HT-29 (cell line): Measurements from ENCODE around the gene CHRM2. TPM values are rescaled to one million over a fixed set of nuclear protein-coding genes. Genes with fewer than 3 reads are reported as not detected.

ENCODE experiments used
- DNase-seq: peaks from one replicate; pipeline ENCODE4 v3.0.0-alpha.2; 2015; ENCODE audit warnings: low spot score
- total RNA-seq: library from RNA; depleted of rRNA; stranded (reverse); fragments of >200 nt; shearing (Covaris generic); gene quantifications from 2 replicates; pipeline ENCODE4 v1.2.3, GENCODE V29; 2014

CHRM2 gene
- total RNA-seq, 1 experiment from 2014 or later: not detected

DNA sequence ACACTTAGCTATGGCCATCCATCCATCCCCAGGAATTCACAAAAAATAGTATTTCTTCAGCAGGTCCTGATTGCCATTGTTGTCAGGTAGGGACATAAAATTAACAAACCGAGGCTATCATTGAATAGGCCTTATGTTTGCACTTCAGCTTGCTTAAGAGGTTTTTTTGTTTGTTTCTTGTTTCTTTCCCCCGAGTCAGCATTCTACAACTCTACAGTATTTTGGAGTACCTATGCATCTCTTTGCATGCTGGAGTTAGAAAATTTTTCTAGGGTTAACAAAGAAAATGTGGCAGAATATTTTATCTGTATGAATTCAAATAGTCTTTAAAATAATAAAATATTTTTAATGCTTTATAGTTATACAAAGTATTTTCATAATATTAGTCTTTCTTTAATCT lies 26.3 kb downstream of the CHRM2 start:
- no peak for DNase-seq

DNA sequence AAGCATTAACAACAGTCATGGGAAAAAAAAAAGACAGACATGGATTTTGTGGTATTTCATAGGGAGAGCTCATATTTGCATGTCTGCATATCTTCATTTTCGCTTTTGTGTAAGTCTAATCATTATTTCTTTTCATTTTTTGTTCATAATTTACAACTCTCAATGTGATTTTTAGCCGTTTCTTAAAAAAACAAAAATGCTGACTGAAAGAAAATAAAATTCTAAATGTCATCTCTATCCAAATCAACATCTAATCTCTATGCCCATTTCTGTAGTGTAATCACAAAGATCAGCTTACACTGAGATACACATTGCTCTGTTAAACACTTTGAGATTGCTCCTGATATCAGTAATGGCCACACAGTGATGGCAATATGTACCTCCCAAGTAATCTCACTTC lies 29.2 kb downstream of the CHRM2 start:
- no peak for DNase-seq

DNA sequence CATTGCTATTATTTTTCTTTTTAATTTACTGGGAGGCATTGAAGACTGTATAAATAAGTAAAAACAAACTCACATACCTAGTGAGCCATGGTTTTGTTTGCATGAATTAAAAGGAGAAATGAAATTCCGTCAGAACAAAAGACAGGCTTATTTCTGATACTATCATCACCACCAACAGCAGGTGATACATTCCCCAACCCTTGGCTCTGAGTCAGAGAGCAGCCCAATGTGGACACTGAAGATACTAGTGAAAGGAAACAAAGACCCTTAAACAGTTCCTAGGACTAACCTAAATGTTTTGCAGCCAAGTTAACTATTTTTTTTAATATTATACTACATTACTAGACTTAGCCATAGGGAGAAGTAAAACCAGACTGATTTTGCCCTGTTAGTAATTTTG lies 31.6 kb downstream of the CHRM2 start:
- DNase-seq: no peak

DNA sequence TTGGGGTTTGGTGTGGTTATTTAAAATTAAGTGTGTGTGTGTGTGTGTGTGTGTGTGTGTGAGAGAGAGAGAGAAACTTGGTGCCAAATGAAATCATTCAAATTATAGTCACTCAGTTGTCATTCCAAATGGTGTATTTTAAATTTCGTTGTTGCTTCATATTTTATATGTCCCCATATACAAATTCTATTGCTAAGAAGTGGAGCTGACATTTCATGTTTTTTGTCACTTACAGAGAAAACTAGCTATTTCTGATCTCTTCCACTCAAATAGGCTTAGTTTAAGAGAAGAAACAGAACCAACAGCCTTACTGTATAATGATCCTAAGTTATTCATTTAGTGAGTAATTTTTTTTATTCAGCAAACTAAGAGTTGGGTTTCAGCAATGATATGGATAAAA lies 42.3 kb downstream of the CHRM2 start:
- DNase-seq: no peak

DNA sequence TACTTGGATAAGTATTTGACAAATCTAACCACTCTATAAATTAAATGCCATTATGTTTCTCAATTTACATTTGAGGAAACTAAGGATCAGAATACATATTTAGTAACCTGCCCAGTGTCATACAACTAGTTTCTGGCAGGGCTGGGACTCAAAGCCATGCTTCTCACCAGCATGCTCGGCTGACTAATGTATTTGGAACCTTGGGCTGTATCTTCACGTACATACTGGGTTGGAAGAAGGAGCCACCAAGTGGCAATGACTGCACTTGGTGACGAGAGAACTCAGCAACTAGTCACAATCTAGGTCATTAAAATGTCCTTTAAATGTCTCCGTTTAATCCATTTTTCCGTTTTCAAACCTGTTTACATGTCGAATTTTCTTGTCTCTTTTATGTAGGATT lies 42.9 kb downstream of the CHRM2 start:
- DNase-seq: peak; percentile 29

DNA sequence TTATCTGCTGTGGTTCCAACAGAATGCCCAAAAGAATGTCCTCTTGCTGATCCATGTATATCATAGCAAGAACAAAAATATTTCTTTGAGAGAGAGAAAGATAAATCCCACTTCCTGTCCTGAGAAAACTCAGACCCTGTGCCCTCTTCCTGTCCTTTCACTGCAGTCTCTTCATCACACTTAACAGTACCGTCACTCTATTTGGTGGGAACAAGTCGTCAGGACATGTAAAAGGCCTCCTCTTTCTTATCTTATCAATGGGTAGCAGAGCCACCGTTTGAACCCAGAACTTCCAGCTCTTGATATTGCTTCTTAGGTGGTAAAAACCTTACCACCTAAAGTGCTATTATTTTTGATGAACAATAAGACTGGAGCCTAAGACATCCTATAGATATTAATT lies 43.9 kb downstream of the CHRM2 start:
- no peak for DNase-seq

DNA sequence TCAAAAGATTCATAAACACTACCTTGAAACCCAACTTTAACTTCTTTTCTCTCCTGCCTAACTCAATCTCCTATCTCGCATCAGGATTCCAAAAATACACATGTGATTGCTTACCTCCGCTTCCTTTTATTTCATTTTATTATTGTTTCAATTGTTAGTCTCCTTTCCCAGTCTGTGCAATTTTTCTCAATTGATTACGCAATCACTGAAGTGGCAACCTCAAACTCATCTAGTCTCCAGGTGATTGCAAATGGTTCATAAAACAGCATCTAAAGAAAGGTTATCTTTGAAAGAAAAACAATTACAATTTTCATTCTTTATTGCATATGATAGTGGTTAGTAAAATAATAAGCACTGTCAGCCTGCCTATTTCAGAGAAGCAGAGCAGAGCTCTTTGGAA lies 45.6 kb downstream of the CHRM2 start:
- no peak for DNase-seq

DNA sequence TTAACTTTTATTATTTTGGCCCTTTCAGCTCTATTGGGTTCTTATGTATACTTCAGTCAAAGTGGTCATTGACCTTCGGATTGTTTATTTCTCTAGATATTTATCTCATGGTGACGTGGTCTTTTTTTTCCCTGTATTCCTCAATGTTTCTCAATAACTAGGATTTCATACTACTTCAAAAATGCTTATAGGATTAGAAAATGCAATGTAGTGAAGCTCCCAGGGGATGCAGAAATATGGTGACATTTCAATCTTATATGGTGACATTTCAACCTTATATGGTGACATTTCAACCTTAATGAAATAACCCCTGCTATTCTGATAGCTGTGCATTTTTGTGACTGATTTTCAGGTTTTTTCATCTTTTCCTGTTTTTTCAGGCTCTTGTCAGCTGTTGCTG lies 51.4 kb downstream of the CHRM2 start:
- DNase-seq: no peak

DNA sequence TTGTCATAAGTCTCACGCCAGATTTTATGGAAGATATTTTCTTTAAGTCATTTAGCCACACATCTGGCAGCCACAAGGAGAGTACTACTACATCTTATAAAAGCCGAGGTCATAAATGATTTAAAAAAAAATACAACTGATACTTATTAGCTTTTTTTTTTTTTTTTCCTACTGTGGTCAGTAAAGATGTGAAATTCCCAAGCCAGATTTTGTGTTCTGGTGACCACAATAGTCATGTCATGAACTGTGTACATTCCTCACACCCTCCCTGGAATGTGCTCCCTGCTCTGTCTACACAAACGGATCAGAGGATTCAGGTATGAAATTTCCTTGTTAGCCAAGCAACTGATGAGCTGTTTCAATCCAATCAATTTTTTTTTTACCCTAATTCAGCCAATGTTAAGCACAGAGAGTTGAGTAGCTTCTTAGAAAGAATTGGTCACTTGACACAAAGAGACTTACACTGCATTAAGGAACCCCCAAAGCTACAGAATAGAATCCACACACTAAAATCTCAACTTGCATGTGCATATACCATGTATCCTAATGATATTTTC lies 54.7 kb downstream of the CHRM2 start:
- no peak for DNase-seq

DNA sequence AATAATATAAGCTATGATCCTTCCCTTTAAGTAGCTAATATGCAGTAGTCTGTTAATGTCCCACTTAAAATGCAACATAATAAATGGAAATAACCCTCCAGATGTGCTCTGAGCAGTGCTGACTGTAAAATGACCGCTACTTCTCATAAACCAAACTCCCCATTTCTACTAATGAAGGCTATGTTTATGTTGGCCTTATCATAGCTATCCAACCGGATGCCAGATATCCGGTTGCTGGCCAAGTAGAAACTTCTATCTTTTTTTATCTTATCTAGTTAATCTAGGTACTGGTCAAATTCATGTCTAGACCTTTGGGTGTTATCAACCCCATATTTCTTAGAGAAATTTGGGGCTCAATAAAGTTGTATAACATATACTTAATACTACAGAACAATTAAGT lies 56.6 kb downstream of the CHRM2 start:
- DNase-seq: no peak

DNA sequence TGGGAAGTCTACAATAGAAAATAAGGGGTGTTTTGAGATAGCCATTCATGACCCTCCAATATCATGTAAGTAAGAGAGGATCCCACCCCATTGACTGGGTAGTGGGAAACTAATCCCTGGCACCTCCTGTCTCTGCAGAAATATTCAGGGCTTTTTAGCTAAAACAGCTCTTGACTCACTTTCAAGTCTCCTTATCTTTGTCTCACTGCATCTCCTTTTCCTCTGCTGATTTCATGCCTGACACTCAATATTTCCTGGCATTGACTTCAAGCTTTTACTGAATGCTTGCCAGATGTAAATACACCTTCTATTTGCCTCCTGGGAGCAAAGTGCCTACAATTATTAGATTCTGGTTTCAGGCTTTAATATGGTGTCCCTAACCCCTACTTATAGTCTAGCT lies 57.1 kb downstream of the CHRM2 start:
- DNase-seq: no peak

DNA sequence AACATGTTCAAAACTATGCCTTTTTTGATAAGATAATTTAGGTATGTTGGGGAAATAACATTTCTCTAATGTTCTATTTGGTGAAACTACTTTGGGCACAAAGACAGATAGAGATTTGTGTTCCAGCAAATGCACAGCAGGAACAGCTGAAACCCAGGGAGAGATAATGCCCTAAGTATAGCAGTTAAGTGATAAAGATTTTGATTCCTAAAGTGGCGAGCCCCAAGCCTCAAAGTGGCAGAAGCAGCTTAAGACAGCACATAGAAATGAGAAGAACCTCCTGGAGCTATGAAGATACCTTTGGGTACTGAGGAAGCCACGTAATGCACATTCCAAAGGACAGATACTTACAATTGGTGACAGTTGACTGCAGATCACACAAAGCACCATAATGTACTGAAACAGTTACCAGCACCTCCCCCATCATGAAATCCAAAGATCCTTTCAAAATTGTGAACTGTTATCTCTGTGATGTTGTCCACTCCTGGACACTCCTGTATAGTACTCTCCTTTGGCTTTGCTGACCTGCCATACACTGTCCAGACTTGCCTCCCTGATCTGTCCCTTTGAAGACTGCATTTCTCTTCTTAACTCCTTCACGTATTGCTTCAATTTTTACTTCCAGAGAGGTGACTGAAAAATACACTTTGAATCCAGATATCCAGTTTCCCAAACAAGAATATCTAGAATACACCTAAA lies 62.9 kb downstream of the CHRM2 start:
- DNase-seq: no peak

DNA sequence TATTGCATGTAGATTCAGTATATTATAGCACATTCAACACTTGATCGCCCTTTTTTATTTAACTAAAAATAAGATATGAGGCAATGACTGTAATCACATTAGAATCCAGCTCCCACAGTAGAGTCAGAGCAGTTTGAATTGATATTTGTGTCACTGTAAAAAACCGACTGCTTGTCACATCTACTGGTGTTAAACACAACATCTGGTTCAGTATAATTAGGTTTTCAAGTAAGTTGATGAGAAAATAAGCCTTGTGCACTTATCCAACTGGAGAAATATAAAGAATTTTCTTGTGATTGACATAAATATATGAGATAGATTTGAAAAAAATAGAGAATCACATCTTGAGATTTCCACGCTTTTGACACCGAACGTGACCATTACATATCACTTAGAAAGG lies 69.0 kb downstream of the CHRM2 start:
- DNase-seq: no peak

DNA sequence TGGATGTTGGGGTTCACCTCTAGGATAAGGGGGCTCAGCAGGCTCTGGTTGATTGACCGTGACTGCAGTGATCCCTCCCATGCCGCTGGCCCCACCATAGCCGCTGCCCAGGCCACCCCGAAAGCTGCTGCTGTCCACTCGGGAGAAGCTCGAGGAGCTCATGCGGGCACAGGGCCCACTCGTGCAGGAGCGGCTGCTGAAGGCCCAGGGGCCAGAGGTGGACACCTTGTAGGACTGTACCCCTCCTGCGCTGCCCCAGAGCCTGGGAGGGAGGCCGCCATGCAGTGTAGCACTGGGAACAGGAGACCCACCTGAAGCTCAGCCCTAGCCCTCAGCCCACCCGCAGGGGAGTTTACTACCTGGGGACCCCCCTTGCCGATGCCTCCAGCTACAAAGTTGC lies 70.0 kb downstream of the CHRM2 start:
- no peak for DNase-seq

DNA sequence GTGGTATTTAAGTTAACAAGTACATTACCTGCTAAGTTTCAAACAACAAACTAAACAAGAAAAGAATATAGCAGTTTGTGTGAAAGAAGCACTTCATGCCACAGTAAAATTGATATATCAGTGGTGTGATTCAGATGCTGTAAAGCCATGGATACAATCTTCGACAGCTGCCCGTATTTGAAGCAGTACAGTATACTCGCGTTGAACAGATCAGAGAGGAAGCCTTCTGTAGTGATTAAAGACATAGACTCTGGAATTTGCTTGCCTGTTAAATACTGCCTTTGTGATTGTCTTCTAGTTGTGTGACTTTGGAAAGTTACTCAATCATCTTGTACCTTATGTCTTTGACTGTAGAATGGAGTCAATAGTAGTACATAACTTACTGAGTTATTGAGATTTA lies 71.7 kb downstream of the CHRM2 start:
- DNase-seq: no peak

DNA sequence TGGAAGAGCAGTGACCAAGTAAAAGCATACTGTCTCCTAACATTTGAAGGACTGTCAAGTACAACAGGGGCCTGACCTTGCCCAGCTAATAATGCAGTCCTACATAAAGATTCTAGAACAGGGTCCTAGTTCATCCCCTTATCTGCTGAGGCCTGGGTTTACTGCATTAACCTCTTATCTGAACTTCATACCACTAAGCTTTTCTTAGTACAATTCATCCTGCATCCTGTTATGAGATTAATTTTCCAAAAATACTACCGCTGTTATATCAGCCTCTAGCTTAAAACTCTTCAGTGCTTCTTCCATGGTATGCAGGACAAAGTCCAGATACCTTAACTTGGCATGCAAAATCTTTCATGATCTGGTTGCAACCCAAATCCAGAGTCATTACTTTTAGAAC lies 72.5 kb downstream of the CHRM2 start:
- DNase-seq: no peak

DNA sequence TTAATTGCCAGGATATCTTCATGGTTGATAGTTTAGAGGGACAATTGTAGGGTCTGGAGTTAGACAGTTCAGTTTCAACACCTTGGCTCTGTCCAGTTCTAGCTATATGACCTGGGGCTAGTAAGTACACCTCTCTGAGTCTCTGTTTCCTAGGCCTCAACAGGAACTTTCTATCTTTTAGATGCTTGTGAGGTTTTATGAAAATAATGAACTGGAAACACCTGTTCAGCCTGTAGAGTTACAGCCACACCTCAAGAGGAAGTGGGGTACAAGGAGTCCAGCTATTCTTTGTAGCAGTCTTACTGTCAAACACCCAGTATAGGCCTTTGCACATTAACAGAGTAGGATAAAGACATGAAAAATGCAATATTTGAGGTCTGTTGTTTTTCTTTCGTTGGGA lies 73.4 kb downstream of the CHRM2 start:
- no peak for DNase-seq

DNA sequence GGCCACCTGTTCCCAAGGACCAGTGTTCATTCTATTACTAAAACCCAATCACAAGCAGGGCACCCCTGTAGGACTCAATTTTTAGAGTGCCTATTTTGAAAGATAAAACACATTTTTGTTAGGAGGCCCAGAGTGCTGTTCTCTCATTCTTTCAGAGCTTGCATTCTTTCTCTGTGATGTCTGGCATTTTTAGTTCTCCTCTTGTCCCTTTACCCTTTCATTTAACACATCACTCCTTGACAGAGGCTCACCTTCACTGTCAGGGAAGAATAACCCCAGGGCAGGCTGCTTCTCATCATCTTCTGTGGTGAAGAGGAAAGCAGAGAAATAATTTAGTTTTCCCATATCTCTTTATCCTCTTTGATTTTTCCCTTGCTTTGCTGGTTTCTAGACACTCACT lies 73.9 kb downstream of the CHRM2 start:
- no peak for DNase-seq

DNA sequence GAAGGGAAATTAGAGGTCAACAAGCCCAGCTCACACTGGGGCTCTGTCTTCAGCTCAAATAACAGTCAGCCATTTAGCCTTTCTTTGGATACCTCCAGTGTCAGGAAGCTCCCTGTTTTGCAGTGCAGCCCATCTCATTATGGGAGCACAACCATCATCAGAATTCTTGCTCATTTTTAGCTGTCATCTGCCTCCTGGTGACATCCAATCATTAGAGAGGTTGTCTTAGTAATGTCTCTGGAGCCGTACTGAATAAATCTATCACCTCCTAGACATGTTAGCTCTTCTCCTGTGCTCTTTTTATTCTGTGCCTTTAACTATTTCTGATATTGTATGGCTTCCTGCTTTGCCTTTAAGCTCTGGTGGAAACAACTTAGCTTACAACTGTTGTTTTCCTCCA lies 74.5 kb downstream of the CHRM2 start:
- DNase-seq: no peak

DNA sequence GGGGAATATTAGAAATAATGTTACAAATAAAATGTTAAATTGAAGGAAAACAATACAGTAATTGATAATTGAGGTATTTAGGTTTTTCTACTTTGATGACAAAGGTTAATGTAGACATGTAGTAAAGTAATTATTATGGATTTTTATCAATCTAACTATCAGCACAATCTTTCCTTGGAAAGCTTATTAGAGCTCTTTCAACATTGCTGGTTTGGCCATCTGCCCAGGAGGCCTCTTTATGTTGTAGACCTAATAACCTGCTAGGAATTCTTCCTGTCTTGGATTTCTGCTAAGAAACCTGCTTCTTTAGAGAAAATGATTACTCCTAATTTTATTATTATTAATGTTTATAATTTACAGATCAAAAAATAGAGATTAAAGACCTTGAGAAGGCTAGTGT lies 78.9 kb downstream of the CHRM2 start:
- no peak for DNase-seq

DNA sequence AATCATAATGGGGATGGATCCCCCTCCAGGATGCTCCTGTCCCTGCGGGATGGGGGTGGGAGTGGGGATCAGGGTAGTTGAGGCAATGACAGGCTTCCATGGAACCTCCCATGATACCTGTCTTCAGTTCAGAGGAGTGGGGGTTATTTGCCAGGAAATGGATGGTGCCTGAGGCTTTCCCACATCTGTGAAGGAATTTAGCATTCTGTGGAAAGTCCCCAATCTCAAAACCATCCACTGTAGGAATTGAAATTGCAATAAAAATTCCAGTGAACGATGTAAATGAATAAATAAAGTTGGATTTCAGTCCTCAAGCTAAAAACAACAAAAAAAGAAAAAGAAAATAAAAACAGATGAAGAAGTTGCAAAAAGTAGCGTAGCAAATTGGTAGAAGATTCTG lies 81.9 kb downstream of the CHRM2 start:
- no peak for DNase-seq

DNA sequence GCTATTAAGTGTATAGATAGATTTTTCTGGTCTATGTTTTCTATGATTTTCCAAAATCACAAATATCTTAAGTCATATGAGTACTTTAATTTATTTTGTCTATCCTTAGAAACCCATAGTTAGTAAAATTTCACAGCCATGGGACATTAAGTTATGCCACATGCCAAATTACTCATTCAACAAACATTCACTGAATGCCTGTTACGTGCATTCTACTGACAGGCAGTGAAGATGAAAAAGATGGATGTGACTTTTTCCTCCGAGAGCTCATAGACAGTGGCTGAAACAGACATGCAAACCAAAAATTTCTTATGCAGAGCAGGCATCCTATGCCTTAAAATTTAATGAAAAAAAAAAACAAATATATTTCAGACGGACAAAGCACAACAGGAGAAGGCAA lies 84.9 kb downstream of the CHRM2 start:
- no peak for DNase-seq

DNA sequence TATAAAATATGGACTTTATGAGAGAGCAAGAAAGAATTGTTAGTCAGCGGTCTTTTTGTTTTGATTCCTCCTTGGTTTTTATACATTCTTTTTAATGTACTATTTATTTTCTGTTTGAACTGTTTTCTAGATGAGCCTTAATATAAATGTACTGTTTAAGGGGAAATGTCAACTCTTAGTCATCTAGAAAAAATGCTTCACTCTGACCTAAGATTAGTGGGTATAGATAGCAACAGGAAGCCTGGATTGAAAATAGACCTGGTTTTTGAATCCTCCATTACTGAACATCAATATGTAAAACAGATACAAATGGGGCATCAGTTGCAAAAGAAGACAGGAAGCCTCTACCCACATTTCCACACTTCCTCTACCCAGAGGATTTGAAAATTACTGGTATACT lies 87.8 kb downstream of the CHRM2 start:
- DNase-seq: no peak

DNA sequence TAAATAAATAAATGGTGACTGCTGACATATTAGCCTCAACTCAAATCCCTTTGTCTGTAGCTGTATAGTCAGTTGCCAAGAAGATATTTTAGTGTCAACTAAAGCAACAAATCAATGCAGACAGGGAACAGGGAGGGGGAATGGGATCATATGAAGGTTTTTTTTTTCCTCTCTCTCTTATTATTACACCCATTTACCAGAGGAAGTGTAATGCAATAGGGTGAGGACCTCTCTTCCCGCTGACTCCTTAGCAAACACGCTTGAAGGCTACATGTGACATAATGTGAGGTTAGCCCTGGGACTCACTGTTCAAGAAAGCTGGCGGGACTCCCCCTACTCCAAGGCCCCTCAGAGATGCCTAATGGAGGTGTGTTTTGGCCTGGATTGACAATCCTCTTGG lies 88.2 kb downstream of the CHRM2 start:
- DNase-seq: no peak
